HG03039 (cell line): ENCODE results near the gene STXBP2.

Experiments used
- ATAC-seq: cut with Tn5 transposase; IDR thresholded peaks from one replicate; pipeline ENCODE4 v1.9.1; 2021; ENCODE audit warnings: mild to moderate bottlenecking, moderate library complexity; ENCODE audit not compliant: unreplicated experiment

The STXBP2 gene

GRCh38 chr19:7612282-7613274 lies 24.3 kb upstream of the STXBP2 start:
- ATAC-seq, result no peak

DNA sequence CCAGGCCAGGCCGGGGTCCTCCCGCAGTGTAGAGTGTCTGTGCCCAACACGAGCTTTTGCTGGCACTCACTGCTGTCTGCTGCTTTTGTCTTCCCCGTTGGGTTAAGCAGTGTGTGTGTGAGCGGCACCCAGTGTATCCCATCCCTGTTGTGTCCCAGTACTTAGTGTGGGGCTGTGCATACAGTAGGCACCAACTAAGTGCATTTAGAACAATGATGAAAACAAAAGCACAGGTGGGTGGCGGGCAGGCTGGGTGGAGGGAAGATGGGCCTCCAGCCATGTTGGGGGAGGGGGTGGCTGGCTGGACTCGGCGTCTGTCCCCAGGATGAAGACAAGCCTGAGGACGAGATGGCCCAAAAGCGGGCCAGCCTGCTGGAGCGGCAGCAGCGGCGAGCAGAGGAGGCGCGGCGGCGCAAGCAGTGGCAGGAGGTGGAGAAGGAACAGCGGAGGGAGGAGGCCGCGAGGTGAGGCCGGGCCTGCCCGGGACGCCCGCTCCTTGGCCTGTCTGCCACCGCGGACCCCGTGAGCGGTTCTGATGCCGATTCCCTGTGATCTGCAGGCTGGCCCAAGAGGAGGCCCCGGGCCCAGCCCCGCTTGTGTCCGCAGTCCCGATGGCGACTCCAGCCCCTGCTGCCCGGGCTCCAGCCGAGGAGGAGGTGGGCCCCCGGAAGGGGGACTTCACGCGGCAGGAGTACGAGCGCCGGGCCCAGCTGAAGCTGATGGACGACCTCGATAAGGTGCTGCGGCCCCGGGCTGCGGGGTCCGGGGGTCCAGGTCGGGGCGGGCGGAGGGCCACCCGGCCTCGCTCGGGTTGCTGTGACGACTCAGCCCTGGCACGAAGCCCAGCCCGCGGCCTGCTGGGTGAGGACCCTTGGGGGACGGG lies 21.8 kb upstream of the STXBP2 start:
- no peak for ATAC-seq

- no peak for ATAC-seq
These were observed 19.7 kb upstream of the STXBP2 start for GRCh38 chr19:7617172-7617571.

GRCh38 chr19:7617735-7618134 lies 19.2 kb upstream of the STXBP2 start:
- no peak for ATAC-seq

DNA sequence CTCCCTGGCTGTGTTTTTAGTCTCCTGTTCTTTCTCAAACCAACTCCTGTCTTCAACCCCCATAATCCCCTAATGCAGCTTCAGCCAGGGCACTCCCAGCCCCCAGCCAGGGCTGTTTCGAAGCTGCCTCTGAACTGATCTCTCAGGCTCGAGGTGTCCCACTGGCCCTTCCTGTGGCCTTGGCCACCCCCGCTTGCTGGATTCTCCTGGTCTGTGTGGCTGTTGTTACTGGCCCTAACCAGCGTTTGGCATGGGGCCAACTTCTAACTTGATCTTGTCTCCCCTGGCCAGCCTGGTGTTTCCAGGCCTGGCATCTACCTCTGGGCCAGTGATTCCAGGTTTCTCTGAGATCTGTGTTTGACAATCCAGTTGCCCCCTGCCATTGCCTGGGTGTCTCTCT lies 18.6 kb upstream of the STXBP2 start:
- ATAC-seq, result no peak

GRCh38 chr19:7618771-7619510 lies 18.0 kb upstream of the STXBP2 start:
- no peak for ATAC-seq

GRCh38 chr19:7619671-7620441 lies 17.1 kb upstream of the STXBP2 start:
- no peak for ATAC-seq

DNA sequence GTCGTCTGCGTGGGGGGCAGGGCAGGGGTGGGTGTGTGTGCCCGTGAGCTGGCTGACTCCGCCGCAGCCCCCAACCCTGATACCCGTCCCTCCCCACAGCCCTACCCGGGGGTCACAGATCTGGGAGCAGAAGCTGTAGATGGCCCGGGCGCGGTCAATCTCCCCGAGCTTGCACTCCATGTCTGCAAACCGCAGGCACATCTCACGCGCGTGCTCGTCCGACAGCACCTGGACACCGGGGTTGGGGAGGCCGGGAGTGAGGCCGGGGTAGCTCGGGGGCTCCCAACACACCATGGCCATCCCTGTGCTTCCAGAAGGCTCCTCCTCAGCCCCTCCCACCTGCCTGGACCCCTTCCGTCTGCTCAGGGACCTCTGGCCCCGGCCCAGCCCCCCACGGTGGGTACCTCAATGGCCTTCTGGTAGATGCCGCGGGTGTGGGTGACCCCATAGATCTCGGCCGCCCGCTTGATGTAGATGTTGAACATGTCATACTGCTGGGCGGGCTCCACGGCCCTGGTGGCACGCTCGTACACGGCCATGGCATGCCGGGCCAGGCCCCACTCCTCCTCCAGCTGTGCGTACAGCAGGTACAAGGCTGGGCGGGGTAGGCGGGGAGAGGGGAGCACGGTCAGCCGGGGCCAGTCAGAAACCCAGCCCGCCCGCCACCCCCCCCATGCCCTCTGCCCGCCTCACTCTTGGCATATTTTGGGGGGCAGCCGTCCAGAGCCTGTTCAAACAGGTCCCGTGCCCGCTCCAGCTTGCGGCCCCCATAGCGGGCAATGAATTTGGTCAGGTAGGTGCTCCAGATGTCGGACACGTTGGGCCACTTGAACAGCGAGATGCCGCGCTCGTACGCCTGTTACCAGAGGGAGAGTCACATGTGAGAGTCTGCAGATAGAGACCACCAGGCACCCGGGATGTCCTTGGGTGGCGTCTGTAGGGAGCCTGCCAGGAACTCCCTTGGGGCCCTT lies 16.2 kb upstream of the STXBP2 start:
- no peak for ATAC-seq

- ATAC-seq, result no peak
These were observed 13.8 kb upstream of the STXBP2 start for GRCh38 chr19:7622933-7623685.

GRCh38 chr19:7623725-7624603 lies 12.9 kb upstream of the STXBP2 start:
- no peak for ATAC-seq

- no peak for ATAC-seq
These were observed 12.1 kb upstream of the STXBP2 start for GRCh38 chr19:7624810-7625209.

DNA sequence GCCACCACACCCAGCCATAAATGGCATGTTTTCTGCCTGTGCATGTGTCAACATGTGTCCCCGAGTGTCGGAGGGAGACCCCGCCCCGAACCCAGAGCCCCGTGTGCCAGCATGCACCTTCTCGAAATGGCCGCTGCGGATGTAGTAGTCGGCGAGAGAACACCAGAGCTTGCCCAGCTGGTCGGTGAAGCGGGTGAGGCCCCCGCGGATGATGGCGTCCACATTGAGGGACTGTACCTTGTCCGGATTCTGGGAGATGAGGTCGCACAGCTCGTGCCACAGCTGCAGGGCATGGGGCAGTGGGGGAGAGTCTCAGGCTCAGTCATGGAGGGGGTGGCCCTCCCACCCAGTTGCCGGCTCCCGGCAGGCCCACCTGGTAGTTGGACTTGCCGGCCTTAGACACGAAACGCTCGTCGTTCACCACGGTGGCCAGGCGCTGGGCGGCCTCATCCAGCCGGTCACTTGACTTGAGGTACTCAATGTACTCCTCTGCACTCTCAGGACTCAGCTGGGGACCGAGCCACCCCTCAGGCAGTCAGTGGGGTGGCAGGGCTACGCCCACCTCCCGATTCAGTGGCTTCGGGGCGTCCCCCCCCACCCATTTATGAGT lies 11.0 kb upstream of the STXBP2 start:
- no peak for ATAC-seq

DNA sequence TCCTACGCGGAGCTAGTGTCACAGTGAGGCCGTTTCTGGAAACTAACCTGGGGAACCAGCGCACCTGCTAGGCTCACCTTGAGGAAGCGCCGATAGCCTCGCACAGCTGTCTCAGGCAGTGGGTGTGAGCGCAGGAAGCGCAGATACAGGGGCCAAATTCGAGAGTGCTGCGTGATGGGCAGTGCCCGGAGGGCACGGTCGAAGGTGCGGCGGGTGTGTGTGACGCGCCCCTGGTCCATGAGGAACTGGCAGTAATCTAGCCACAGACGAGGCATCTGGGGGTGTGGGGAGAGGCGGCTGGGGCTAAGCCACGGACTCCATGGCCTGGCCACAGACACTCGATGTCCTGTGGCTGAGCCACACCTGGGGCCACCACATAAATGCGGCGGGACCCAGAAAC lies 9.7 kb upstream of the STXBP2 start:
- no peak for ATAC-seq

DNA sequence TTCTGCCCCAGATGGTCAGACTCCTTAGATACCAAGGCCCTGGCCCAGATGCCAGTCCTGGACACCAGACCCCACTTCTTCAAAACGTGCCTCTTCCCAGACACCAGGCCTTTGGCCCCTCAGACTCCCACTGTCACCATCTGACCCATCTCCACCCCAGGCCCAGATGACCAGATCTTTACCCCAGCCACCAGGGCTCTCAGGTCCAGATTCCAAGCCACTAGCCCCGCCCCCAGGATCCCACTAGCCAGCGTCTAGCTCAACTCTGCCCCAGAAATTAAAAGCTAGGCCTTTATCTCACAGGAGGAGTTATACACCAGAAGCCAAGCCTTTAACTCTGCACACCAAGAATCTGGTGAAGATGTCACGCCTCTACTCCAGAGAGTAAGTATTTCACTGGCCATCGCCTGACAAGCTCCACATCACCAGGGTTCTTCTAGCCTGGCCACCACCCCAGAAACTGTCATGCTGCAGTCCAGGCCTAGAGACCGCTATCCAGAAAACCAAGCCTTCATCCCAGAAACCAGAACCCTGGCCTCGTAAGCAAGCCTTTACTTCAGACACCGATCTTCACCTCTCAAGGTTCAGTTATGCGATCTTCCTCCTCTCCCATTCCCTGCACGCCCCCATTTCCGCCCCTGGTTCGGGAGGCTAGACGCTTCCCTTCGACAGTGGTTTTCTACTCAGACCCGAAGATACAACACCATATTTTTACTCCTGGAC lies 8.2 kb upstream of the STXBP2 start:
- no peak for ATAC-seq

- ATAC-seq, result peak; percentile 69
These were observed 7.4 kb upstream of the STXBP2 start, which contains the start of the genes PET100 and XAB2 for GRCh38 chr19:7629347-7630054. Gene PET100 (plus strand): TSS chr19:7629793. CDS start chr19:7629834, 41 bp downstream. Gene XAB2 (minus strand): TSS chr19:7629545. CDS start chr19:7629527, 18 bp downstream.
